ENCODE results near the gene ZNF512B. TPM values are rescaled to one million over a fixed set of nuclear protein-coding genes. Genes with fewer than 3 reads are reported as not detected.
A peak's percentile ranks its signal among the peaks of the same experiment; 100 is the strongest.
"Not testable (repeated sequence)": the region's sequence is repeated elsewhere in the genome, so short reads cannot be mapped to it uniquely, and the experiment has no call there.

ZNF512B gene, protein sequence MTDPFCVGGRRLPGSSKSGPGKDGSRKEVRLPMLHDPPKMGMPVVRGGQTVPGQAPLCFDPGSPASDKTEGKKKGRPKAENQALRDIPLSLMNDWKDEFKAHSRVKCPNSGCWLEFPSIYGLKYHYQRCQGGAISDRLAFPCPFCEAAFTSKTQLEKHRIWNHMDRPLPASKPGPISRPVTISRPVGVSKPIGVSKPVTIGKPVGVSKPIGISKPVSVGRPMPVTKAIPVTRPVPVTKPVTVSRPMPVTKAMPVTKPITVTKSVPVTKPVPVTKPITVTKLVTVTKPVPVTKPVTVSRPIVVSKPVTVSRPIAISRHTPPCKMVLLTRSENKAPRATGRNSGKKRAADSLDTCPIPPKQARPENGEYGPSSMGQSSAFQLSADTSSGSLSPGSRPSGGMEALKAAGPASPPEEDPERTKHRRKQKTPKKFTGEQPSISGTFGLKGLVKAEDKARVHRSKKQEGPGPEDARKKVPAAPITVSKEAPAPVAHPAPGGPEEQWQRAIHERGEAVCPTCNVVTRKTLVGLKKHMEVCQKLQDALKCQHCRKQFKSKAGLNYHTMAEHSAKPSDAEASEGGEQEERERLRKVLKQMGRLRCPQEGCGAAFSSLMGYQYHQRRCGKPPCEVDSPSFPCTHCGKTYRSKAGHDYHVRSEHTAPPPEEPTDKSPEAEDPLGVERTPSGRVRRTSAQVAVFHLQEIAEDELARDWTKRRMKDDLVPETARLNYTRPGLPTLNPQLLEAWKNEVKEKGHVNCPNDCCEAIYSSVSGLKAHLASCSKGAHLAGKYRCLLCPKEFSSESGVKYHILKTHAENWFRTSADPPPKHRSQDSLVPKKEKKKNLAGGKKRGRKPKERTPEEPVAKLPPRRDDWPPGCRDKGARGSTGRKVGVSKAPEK
- 18.8 TPM for polyA plus RNA-seq (2013, experiment 1 of 2; ENCODE audit: insufficient read length)
- polyA plus RNA-seq (2013, experiment 2 of 2; ENCODE audit: insufficient read length), result 17.6 TPM

DNA sequence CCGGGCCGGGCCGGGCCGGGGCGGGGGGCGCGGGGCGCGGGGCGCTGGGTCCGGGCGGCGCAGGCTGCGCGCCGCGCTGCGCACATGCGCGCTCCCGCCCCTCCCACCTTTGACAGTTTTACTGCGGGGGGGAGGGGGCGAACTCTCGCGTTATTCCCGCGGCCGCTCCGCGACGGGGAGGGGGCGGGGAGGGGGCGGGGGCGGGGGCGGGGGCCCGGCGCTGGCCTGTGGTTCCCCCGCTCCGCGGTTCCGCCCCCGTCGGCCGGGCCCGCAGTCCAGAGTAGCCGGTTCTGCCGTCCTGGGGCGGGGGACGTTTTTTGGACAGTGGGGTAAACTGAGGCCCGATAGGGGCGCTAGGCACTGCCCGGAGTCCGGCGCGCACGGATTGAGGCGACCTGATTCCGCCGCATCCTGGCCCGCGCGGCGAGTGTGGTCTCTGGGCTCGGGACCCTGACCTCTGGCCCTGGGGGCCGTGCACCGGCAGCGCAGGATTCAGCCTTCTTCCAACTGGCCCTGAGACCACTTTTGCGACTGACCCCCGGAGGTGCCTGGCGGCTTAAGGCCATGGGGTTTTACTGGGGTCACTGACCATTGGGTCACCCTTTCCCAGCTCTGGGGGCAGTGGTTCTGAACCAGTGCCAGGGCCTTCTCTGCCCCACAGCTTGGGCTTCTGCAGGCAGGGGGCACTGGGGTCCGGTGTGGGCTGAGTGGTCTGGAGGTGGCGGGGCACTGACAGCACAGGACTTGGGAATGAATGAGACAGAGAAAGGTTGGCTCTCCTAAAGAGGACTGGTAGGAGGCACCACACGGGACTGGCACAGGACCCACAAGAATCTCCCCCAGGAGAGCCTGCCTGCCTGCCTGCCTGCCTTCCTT lies at the start of gene ZNF512B:
Gene ZNF512B, minus strand, starts transcription at position 93 of the 876 bp plus-strand sequence. CDS start 1,980 bp downstream, outside the sequence.
- peak; percentile 79 for DNase-seq

DNA sequence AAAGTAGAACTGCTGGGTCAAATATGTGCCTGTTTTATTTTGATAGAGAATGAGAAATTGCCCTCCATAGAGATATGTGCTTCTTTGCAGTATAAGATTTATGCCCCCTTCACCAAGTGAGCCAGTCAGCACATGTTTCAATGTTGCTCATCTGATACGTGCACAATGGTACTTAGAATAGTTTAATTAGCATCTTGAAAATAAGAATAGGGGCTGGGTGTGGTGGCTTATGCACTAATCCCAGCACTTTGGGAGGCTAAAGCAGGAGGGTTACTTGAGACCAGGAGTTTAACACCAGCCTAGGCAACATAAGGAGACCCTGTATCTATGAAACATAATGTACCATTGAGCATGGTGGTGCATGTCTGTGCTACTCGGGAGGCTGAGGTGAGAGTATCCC lies 45.9 kb upstream of the ZNF512B start:
- DNase-seq, result no peak

DNA sequence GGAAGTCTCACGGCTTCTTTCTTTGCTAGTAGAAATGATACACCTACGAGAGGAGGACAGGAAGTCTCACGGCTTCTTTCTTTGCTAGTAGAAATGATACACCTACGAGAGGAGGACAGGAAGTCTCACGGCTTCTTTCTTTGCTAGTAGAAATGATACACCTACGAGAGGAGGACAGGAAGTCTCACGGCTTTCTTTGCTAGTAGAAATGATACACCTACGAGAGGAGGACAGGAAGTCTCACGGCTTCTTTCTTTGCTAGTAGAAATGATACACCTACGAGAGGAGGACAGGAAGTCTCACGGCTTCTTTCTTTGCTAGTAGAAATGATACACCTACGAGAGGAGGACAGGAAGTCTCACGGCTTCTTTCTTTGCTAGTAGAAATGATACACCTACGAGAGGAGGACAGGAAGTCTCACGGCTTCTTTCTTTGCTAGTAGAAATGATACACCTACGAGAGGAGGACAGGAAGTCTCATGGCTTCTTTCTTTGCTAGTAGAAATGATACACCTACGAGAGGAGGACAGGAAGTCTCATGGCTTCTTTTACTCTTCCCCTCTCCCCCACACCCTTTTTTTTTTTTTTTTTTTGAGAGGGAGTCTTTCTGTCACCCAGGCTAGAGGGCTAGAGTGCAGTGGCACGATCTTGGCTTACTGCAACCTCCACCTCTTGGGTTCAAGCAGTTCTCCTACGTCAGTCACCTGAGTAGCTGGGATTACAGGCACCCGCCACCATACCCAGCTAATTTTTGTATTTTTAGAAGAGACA lies 42.8 kb upstream of the ZNF512B start:
- DNase-seq, result not testable (repeated sequence)

DNA sequence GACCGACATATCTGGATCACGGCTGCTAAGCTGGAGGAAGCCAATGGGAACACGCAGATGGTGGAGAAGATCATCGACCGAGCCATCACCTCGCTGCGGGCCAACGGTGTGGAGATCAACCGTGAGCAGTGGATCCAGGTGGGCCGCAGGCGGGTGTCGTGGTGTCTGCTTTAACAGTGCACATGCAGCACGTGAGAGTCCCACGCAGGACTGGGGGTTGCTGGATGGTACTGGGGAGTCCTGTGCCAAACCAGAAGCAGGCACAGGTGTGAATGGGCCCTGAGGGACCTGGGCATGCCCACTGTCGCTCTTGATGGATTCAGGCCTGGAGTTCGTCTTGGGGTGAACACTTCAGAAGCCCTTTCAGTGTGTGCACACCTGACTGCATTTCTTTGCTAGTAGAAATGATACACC lies 41.6 kb upstream of the ZNF512B start:
- DNase-seq, result no peak

DNA sequence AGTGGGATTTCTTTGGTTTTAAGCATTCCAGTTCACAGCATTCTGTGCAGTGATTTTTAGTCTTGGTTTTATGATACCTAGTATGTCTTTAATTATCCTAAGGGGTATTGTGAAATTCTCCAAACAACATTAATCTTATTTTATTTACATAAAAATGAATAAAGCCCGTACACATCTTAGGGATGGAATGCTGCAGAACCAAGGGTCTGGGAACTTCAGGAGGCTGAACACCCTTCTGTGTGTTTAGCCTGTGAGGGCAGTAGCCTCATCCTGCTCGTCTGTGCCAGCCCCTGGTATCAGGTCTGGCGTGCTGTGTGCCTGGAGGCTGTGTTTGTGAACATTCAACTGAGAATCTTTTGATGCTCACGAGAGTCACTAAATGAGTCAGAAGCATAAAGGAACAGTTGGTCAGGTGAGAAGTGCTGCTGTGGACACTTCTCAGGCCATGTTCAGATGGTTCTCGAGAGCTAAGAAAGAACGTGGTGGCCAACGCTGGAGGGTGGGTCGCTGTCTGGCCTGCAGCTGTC lies 41.0 kb upstream of the ZNF512B start:
- DNase-seq, result peak; percentile 15

DNA sequence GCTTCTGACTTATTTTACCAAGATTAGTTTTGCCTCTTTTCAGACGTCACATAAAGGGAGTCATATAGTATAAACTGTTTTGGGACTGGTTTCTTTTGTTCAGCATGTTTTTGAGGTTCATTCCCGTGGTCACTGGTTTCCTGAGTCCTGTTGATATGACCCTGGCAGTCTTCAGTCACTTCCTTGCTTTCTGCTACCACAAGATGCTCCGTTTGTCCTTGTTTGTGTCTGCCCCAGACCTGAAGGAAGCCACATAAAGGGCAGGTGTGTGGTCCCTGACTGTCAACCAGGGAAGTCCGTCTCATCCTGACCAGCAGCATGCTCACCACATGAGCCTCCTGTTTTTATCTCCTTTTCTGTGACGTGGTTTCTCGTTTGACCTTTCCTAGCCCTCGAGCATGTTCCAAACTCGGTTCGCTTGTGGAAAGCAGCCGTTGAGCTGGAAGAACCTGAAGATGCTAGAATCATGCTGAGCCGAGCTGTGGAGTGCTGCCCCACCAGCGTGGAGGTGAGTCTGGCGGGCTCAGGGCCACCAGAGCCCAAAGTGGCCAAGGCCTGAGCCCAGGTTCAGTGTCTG lies 40.2 kb upstream of the ZNF512B start:
- DNase-seq, result no peak

DNA sequence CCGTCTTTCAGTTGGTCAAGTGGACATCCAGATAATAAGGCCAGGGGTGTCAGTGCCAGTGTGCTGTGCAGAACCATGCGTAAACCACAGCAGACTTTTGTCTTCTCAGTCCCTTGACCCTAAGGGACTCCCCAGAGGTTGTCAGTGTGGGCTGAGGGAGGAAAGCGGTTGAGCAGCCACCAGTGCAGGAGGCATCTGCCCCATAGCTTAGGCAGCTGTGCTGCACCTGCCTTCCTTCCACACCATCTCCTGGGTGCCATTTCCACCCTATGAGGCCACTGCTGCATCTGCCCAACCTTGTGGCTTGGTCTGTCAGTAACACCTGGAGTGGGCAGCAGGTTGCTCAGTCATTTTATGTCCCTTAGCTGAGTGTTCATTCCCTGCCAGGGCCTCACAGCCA lies 37.2 kb upstream of the ZNF512B start:
- DNase-seq, result no peak

DNA sequence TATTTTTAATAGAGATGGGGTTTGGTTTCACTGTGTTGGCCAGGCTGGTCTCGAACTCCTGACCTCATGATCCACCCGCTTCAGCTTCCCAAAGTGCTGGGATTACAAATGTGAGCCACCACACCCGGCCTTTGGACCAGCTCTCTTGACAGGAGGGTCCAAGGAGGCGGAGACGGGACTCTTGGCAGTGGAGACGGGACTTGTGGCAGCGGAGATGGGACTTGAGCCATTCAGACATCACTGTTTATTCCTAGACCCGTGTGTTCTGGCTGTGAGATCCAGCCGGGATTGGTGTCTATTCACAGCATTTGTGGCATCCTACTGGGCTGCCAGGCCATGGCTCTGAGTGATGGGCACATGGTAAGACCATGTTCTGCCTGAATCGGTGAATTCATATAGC lies 36.8 kb upstream of the ZNF512B start:
- DNase-seq, result no peak

DNA sequence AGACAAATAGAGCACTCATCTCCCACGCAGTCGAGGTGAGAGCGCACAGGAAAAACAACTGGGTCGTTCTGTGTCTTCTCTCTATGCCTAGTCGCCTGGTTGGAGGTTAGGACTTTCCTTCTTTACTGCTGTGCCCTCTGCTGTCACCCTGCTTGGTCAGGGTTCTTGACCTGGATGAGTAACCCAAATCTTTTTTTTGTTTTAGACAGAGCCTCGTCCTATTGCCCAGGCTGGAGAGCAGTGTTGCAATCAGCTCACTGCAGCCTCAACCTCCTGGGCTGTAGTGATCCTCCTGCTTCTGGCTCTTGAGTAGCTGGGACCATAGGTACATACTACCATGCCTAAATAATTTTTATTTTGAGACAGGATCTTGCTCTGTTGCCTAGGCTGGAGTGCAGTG lies 35.7 kb upstream of the ZNF512B start:
- DNase-seq, result no peak

DNA sequence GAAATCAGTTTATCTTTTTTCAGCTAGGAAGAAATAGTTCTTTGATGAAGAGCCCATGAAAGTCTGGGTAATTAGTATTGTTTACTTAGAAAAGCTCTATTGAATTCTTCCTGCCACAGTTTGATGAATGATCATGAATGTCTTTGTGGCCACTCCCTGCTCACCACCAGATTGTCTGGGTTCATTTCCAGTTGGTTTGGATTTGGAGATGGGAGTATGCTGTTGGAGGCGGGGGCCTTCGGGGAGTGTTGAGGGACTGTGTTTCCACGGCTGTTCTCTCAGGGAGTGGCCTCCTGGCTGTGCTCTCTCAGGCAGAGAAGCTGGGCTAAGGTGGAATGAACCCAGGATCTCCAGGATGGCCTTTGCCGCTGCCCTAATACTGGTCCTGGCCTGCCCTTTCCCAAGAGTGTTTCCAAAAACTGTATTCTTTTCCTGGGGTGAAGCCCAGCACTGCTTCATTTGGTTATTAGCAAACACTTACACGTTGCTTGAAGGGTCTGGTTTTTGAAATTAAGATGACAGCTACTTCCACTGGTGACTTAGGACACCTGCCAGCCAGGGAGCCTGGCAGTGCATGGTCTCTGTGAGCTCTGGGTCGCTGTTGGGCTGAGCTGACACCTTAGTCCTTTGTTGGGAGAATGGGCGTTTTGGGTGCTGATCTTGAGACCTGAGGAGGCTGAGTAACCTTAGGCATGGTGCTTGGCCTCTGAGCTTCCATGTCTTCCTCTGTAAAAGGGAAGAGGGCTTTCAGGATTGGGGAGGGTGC lies 34.4 kb upstream of the ZNF512B start:
- DNase-seq, result no peak

DNA sequence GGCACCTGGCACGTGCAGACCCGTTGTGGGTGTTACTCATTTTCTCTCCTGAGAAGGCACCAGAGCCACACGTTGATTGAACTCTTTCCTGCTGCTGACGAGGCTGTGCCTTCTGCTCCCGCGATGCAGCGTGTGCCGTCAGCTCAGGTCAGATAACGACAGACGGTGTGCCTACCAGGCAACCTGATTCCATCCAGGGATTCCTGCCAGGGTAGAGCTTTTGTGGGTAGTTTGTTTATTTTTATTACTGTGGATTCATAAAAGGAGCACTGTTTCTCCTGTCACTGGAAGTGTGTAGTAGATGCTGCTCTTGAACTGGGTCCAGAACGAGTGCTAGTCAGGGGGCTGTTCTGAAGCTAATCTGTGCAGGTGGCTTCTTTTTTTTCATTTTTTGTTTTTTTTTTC lies 31.9 kb upstream of the ZNF512B start:
- no peak for DNase-seq

DNA sequence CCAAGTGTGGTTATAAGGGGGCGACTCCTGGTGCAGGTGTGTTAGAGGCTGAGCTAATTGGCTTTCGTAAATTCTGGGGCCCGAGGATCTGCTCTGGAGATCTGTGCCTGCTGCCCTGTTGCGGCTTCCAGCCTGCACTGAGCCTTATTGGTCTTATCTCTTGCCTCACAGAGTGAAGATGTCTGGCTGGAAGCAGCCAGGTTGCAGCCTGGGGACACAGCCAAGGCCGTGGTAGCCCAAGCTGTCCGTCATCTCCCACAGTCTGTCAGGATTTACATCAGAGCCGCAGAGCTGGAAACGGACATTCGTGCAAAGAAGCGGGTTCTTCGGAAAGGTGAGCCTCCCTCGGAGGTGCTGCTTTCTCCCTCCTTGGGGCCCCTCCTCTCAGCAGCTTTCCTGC lies 31.2 kb upstream of the ZNF512B start:
- no peak for DNase-seq

DNA sequence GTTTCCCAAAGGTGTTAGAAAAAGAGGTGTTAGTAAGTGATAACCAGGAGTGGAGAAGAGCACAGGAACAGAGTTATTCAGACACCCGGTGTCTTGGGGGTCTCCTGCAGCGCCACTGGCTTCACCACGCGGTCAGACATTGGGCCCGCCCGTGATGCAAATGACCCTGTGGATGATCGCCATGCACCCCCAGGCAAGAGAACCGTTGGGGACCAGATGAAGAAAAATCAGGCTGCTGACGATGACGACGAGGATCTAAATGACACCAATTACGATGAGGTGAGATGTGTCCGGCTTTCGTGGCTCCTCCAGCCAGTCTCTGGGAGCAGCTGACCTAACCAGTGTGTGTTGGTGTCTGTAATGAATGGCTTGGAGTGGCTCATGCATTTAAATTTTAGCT lies 13.2 kb upstream of the ZNF512B start:
- no peak for DNase-seq

DNA sequence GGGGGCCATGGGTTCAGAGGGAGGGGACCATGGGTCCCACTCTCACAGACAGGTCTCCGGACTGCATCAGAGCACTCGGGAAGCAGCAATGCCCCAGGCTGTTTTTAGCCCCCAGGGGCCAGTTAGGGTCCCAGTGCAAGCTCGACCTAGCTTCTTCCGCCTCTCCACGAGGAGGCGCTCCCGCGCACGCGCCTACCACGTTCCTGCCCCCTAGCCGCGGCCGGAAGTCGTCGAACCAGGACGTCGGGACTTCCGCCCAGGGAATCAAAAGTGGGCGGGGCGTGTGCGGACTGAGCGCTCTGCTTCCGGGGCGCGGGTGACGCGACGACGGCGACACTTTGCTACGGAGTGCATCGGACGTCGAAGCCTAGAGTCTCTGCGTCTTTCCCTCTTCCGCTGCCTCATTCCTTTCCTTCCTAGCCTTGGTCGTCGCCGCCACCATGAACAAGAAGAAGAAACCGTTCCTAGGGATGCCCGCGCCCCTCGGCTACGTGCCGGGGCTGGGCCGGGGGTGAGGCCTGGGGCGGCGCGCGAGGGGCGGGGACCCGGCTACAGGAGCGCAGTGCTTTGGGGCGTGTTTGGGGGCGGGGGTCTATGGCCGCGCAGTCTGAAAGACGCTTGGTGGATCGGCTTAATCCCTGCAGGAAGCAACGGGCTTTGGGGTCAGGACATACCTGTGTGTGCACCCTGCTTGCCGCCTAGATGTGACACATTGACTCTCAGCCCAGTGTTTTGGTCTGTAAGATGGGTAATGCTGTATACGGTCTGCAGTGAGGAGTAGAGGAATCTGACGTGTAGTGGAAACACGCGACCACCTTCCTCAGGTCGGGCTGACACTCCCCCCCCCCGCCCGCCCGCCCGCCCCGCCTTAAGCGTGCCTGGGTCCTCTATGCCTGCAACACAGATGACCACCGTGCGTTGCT lies 11.3 kb upstream of the ZNF512B start, which contains the start of gene PRPF6:
Gene PRPF6, plus strand, starts transcription at position 327 of the 923 bp plus-strand sequence. Its CDS starts 114 bp downstream, at position 441.
- DNase-seq, result peak; percentile 96

DNA sequence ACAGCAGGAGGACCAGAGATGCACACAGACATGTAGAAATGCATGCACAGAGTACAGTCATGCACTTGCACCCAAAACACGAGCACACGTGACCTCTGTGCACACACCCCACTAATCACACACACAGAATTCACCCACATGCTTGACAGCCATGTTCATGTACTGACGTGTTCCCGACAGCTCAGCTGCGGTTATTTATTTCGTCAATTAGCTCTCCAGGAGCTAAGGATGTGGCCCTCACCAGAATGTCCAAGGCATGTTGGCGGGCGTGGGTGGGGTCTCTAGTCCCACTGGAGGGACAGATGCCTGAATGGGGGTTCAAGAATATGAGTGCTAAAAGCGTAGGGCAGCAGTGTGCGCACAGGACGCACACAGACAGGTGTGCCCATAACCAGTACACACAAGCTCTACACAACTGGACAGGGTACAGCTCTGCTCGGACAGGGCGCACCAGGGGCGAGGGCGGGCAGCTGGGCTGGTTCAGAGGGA lies 10.6 kb upstream of the ZNF512B start:
- DNase-seq, result no peak

DNA sequence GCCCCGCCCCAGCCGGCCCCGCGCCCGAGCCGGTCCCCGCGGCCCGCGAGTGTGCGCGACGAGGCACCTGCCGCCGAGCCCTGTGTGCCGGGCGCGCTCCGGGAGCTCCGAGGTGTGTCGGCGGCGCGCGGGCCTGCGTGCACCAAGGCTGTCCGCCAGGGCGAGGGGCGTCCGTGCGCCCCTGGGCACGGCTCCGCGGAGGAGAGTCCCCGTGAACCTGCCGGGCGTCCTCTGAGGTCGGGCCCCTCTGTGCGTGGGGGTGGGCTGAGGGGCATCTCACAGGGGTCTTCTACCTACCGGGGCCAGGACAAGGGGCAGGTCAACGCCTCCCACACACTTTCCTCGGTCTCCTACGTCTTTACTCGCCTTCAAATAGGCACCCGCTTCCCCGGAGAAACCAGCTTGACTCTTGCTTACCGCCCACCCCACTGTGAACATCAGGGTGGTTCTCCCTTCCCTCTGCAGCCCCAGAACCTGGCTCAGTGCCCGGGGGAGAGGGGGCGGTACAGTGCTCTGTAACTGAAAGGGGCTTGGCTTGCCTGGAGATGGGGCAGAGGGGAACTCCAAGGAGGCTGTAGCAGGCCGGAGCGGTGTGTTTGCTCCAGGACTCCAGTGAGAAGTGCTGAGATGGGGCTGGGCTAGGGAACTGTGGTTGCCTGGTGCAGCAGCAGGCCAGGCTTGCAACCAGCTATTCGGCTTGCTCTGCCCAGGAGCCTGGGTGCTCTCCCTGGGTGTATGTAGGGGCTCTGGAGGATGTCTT lies 10.0 kb upstream of the ZNF512B start, which contains the start of gene SAMD10:
Gene SAMD10, minus strand, starts transcription at position 86 of the 760 bp plus-strand sequence. CDS start 175 bp downstream, outside the sequence.
- peak; percentile 48 for DNase-seq

DNA sequence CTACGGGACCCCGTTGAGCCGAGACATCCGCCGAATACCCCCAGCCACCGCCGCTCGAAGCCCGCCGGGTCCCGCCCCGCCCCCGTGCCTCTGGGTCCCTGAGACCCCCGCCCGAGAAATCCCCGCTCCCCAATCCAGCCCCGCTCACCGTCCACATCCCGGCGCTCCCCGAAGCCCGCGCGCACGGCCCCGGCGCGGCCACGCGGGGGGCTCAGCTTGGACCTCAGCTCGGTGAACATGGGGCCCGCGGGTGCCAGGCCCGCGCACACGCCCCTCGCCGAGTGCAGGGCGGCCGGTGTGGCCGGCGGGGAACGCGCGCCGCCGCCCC lies 9.5 kb upstream of the ZNF512B start:
- no peak for DNase-seq

Measured in fibroblast of skin of scalp (primary cell).